ENCODE measurements around the gene GALNTL6. TPM values are rescaled to one million over a fixed set of nuclear protein-coding genes. Genes with fewer than 3 reads are reported as not detected.

The GALNTL6 gene
- total and polyA plus RNA-seq, 3 donors from 2014 or later: 2.9 to 6.2 (median 4.9) TPM

DNA sequence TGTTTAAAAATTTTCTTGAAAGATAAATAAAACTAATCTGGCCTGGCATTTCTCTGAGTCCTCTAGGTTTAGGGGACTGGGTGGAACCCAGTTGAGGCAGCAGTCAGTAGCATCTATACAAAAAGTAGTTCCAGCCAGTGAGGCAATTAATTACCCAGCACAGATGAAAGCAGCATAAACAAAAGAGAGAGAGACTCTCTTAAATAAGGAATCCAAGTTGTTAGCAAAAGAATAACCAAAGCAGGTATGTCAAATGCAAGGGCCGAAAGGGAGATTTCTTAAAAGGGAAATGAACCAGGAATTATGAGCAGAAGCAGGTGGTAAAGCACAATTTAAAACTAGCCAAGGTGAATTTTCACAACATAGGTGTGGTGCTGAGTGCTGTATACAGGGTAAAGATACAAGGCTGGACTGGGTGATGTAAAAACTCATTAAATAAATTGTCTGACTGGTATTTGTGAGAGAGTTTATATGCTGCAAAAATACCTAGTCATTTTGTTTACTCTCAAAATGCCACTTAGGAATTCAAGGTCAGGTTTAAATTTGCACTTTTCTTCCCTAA, 1260.8 kb downstream of the GALNTL6 start:
- intact Hi-C loops (cut with DNase I; ENCODE audit: low total_unique reads): no loop called here
- no peaks in the 10 kb centered on the region for H3K9me3 ChIP-seq
- no peaks in the 10 kb centered on the region for H3K27me3 ChIP-seq
- no peak overlapping the region for H3K4me3 ChIP-seq
- H3K36me3 ChIP-seq (ENCODE audit: low read depth, missing control alignments): no peaks in the 10 kb centered on the region
- TF ChIP-seq, protein P1, sequence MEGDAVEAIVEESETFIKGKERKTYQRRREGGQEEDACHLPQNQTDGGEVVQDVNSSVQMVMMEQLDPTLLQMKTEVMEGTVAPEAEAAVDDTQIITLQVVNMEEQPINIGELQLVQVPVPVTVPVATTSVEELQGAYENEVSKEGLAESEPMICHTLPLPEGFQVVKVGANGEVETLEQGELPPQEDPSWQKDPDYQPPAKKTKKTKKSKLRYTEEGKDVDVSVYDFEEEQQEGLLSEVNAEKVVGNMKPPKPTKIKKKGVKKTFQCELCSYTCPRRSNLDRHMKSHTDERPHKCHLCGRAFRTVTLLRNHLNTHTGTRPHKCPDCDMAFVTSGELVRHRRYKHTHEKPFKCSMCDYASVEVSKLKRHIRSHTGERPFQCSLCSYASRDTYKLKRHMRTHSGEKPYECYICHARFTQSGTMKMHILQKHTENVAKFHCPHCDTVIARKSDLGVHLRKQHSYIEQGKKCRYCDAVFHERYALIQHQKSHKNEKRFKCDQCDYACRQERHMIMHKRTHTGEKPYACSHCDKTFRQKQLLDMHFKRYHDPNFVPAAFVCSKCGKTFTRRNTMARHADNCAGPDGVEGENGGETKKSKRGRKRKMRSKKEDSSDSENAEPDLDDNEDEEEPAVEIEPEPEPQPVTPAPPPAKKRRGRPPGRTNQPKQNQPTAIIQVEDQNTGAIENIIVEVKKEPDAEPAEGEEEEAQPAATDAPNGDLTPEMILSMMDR (IDR thresholded peaks at IDR 0.05): no peak
- TF ChIP-seq POLR2A (IDR thresholded peaks at IDR 0.05): no peak
- H3K4me1 ChIP-seq: no peaks in the 10 kb centered on the region
- WGBS, 2 donors: 77 to 84% methylated on average over 1 of the region's 1 CpG
- H3K27ac ChIP-seq: no peak overlapping the region
- no peak for DNase-seq

DNA sequence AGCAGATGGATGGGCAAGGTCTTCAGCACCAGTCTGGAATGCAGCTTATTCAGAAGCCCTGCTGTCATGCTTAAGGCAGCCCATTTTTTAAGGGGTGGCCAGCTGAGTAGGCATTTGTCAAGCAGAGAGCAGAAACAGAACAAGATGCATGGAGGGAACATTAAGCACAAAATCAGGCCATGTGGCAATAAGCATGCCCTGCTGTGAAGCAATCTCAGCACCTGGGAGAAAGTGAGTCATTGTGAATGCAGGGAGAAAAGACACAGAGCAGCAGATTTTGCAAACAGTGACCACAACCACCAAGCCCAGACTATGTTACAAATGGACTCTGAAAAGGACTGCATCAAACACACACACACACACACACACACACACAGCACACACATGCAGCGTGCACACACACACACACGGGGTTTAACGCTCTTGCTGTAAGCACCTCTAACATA, 1261.3 kb downstream of the GALNTL6 start:
- intact Hi-C loops (cut with DNase I; ENCODE audit: low total_unique reads): no loop called here
- Histone ChIP-seq H3K36me3 (ENCODE audit: low read depth, missing control alignments) (no peaks in the 10 kb centered on the region), H3K9me3 (no peaks in the 10 kb centered on the region), H3K4me1 (no peaks in the 10 kb centered on the region), H3K4me3 (no peak overlapping the region), H3K27me3 (no peaks in the 10 kb centered on the region), H3K27ac (no peak overlapping the region)
- DNase-seq: no peak
- TF ChIP-seq POLR2A (IDR thresholded peaks at IDR 0.05): no peak
- TF ChIP-seq, protein P1 (IDR thresholded peaks at IDR 0.05): no peak
- 89 to 95% methylated on average over 3 of the region's 3 CpGs for WGBS, 2 donors

GRCh38 chr4:173076903-173077634, 1263.9 kb downstream of the GALNTL6 start:
- intact Hi-C loops (cut with DNase I; ENCODE audit: low total_unique reads): no loop called here
- WGBS, 2 donors: 68 to 72% methylated on average over 3 of the region's 3 CpGs
- Histone ChIP-seq H3K36me3 (ENCODE audit: low read depth, missing control alignments) (no peaks in the 10 kb centered on the region), H3K4me1 (no peaks in the 10 kb centered on the region), H3K4me3 (no peak overlapping the region), H3K9me3 (no peaks in the 10 kb centered on the region), H3K27ac (no peak overlapping the region), H3K27me3 (no peaks in the 10 kb centered on the region)
- TF ChIP-seq, protein P1 (IDR thresholded peaks at IDR 0.05): no peak
- no peak for DNase-seq

DNA sequence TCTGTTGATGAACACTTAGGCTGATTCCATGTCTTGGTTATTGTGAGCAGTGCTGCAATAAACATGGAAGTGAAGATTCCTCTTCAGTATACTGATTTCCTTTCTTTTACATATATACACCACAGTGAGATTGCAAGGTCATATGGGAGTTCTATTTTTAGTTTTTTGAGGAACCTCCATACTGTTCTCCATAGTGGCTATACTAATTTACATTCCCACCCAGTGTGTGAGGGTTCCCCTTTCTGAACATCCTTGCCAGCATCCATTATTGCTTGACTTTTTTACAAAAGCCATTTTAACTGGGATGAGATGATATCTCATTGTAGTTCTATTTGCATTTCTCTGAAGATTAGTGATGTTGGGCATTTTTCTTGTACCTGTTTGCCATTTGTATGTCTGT, 1274.9 kb downstream of the GALNTL6 start:
- Histone ChIP-seq H3K36me3 (ENCODE audit: low read depth, missing control alignments) (no peaks in the 10 kb centered on the region), H3K9me3 (no peaks in the 10 kb centered on the region), H3K27me3 (no peaks in the 10 kb centered on the region), H3K27ac (no peak overlapping the region), H3K4me3 (no peak overlapping the region), H3K4me1 (no peaks in the 10 kb centered on the region)
- intact Hi-C loops (cut with DNase I; ENCODE audit: low total_unique reads): no loop called here
- no peak for DNase-seq
- TF ChIP-seq, protein P1 (IDR thresholded peaks at IDR 0.05): no peak
- TF ChIP-seq POLR2A (IDR thresholded peaks at IDR 0.05): no peak

Measured in testis (tissue), 3 donors.